IPS-NIHi11 (cell line): Measurements from ENCODE around the gene PKP2.
"Not testable (repeated sequence)": the region's sequence is repeated elsewhere in the genome, so short reads cannot be mapped to it uniquely, and the experiment has no call there.

ENCODE experiments used
- DNase-seq: peaks from one replicate; pipeline ENCODE4 v3.0.0; 2012; ENCODE audit warnings: mixed read lengths, low spot score

Gene PKP2

DNA sequence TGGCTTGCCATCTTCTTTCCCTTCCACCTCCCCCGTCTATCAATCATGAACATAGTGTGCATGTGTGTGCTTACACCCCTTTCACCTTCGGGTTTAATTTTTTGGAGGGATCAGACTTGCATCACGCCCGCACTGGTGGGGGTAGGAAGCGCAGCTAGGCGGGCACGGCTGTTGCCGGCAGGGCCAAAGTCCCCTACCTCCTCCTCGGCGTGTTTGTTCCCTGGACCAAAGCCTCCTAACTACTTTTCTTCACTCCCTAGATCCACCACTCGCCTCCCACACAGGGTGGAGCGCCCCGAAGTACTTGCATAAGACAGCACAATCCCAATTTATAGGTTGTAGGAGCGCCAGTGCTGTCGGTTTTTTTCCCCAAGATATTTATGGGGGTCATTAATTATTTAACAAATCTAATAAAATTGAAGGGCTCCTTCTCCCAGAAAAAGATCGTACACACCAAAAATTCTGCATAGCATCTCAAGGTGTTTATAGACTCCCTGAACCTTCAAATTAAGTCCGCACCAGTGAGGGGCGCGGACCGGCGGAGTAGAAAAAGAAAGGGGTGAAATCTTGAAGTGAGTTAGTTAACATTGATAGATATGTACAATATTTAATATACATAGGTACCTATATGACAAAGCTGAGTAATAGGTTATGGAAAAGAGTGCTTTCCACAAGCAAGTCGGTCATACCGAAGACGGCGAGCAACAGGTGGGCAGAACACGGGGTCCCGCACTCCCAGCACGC lies 717 bp downstream of the PKP2 start:
- DNase-seq, result peak; percentile 47

DNA sequence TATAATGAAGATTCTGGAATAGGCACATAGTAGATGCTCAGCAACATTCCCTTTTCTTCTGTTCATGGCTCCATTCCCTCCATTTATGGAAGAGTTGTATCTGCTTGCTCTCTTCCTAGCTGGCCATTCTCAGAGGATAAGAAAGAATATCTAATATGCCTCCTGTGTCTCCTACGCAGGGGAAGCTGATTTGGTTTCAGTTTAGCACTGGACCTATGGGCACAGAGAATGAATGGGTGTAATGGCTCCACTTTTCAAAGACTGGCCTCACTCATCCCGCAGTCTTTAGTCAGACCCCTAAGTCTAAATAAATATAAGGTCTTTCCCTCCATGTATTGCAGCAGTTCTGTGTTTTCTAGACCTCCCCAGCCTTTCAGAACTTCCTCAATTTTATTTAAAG lies 2.0 kb downstream of the PKP2 start:
- no peak for DNase-seq

DNA sequence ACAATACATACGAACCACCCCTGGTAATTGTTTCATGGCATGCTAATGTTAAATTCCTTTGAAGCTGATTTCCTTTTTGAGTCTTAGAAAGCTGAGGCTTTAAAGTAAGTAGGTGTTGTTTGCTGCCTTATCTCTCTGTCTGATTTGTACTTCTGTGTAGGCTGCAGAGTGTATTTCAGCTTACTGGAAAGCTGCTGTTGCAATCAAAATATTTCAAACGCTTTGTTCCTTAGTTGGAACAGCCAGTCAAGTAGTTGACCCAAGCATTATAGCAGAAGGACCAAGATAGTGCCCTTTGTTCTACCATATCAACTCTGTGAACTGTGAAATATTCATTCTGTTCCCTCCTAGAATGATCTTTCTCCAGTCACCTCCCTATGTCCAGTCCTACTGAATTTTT lies 3.1 kb downstream of the PKP2 start:
- no peak for DNase-seq

DNA sequence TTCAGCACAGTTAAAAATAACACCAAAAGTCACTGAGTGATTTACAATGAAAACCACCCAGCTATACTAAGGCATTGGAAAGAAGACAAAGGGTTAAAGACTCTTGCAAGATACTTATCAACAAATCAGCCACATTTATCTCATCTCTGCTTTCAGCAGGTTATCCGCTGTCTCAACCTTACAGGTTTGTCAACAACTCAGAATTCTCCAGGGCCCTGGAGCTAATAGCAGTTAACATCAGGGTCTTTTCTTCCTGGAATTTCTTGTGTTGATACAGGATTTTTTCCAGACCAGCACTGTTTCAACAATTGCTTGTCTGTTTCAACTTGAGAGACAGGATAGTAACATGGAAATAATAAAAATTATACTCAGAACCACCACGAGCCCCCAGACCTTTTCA lies 3.5 kb downstream of the PKP2 start:
- DNase-seq, result no peak

DNA sequence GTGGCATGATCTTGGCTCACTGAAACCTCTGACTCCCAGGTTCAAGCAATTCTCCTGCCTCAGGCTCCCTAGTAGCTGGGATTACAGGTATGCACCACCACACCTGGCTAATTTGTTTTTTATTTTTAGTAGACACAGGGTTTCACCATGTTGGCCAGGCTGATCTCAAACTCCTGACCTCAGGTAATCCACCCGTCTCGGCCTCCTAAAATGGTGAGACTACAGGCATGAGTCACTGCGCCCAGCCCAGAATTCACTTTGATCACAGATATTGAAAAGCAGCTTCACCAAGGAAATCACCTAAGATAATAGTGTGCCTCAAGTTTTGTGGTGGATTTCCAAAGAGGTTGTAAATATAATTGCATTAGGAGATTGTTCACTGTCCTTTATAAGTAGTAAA lies 4.2 kb downstream of the PKP2 start:
- DNase-seq, result not testable (repeated sequence)

DNA sequence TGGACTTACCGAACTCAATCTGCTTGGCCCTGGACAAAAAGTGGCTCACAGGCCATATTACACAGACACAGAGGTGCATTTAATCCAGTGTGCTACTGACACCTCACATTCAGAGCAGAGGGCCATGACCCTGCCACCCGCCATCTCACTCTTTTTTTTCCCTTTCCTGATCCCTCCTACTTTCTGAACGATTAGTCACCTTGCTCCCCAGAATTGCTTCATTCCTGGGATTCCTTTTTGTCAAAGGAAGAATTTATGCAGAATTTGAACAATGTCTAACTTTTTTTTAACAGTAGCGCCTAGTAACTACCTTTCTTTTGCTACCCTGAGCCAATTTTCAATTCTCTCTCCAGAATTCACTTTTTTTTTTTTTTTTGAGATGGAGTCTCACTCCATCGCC lies 4.6 kb downstream of the PKP2 start:
- peak; percentile 66 for DNase-seq

DNA sequence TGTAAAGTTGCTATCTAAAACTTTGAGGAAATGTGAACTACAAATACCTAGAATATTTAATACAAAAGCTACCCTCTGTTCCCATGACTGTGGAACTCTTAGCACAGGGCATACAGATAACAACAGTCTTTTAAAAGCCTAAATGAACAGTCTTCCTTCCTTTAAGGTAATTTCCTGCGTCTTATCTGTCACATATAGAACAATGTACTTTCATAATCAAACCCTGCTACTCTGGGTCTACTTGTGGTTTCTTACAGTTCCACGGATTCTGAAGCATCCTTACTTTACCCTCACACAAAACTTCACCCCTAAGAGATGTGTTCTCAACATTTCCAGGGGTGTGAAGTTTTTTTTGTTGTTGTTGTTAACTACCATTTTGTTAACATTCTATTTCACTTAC lies 5.1 kb downstream of the PKP2 start:
- no peak for DNase-seq

DNA sequence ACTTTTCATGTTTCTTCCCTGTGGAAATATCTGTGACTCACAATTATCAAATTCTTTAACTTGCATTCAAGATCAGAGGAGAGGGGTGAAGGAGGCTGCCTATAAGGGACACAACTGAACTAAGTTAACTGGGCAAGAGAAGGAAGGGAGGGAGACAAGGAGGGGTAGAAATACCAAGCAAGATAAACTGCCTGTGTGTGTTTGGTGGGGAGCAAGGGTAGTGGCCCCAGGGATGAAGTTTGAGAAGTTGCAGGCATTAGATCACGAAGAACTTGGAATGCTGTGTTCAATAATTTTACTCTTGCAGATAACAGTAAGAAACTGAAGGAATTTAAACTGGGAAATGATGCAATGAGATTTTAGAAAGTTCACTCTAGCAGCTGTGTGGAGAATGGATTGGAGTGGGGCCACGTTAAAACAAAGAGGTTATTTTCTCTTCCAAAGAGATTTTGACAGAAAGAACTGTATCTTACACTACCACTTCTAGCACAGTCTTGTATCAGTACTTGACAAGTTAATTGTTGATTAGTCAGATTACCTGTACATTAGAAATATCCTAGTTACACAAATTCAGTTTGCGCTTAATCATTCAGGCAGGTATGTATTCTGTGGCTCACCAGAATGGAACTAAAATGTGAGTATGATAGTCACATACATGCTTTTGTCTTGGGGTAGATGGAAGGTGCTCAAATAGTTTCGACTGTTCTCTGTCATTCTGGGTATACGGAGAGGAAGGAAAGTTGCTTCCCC lies 7.4 kb downstream of the PKP2 start:
- no peak for DNase-seq

DNA sequence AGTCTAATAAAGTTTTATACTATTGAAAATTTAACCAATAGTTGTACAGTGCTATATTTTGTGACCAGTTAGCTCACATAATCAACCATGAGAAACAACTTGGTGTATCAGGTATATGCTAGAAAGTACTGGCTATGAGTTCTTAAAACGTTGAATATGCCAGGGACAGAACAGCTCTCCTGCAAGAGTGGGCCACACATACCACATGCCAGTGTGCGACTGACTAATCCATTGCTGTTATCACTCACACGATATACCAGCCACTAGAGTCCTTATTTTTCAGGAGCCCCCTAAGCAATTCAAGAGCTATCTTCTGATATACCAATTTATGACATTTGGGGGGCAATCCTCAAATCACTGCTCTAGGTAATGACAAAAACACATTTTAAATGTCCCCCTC lies 9.5 kb downstream of the PKP2 start:
- no peak for DNase-seq

DNA sequence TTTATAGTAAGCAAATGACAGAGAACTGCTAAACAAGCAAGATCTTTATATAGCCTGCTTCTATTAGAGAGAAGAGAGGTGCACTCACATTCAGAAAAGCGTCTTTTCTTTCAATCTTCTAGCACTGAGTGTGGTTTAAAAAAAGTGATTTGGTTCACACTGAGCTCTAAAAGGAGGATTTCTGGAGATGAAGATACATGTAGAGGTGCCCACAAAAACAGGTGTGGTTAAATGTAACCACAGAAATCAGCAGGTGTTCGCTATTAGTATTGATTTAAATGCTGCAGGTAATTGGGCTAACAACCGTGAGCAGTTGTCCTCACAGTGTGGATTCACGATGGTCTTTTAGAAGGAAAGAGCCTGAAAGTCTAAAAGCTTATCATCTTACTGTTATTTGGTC lies 10.7 kb downstream of the PKP2 start:
- no peak for DNase-seq

DNA sequence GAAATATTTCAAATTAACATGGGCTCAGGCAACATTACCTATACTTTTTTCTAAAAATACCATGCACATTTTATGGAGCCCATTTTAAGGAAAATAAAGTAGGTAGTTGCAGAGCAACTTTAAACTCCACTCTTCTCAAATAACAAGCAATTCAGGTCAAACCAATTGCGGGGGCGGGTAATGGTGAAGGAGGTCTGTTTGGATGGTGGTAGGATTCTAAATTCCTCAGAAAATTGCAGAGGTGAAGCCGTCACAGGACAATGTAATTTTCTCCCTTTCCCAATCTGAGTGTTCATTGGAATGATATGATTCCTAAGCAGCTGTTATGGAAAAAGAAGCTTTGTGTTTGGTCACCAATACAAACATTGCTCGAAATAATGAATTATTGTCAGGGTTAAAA lies 11.6 kb downstream of the PKP2 start:
- DNase-seq, result no peak

DNA sequence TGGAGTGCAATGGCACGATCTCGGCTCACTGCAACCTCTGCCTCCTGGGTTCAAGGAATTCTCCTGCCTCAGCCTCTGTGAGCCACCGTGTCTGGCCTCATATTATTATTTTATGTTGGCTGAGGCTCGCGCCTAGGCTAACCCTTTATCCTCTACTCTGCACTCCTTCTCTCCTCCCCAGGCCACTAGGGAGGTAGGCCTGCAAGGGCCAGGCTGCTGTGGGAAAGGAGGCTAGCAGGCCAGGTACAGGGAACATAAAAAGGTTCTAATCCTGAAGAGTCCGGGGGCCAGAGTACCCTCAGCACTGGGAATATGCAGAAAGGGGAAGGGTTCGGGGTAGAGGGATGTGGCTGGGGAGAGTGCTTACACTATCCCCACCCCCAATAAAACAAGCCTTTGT lies 14.9 kb downstream of the PKP2 start:
- no peak for DNase-seq

DNA sequence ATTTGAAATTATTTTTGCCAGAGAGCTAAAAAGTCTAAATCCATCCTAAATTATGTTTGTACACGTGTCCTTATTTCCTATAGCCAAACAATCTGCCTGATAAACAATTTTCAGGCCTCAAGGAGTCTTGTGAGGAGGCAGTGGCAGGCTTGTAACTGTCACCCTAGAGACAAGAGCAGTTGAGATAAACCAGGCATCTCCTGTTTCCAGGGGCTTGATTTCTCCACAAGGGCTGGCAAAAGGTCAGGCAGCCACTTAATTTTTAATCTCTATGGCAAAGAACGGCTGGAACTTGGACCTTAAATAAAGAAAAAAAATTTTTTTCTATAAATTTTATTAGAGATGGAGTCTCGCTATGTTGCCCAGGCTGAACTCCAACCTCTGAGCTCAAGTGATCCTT lies 15.5 kb downstream of the PKP2 start:
- DNase-seq, result no peak

DNA sequence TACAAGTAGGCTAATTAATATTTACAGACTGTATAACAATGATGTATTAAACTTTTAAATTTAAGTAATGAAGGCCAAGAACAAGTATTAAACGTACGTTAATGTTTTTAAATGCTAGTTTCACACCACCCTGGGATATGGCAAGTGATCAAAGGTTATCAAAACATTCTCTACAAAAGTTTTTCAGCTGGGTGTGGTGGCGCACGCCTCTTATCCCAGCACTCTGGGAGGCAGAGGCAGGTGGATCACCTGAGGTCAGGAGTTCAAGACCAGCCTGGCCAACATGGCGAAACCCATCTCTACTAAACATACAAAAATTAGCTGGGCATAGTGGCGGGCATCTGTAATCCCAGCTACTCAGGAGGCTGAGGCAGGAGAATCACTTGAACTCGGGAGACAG lies 17.5 kb downstream of the PKP2 start:
- not testable (repeated sequence) for DNase-seq

DNA sequence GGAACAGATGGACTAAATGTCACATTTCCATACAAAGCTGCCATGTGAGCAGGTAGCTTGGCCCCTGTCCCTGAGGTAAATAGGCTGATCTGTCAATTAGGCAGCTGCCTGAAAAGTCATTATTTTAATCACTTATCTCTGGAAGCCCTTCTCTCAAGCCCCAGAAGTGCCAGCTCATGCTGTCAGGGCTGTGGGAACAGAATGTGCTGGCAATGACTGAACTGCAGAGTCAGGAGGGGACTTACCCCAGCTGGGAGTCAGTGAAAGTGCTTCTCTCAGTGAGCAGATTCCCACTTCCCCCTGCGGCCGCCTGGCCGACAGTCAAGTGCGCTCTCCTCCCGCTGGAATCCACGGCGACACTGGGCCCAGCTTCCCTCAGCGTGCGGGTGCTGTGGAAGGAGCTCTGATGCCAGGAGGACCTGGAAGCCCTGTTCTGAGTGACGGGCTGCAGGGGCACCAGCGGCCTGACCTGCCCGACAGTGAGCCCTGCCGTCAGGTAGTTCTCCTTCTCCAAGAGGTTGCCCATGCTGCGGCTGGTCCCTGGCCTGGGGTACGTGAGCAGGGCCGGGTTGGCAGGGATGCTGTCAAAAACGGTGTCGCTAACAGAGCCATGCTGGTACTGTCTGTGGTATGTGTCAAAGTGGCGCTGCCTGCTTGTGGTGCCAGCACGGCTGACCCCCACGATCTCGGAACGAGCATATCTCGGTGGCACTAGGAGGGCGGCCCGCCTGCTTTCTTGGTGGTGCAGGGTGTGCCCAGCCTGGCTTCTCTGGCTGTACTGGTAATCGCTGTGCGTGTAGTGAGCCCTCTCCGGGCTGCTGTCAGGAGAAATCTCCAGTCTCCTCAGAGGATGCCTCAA lies 18.7 kb downstream of the PKP2 start:
- DNase-seq, result no peak

DNA sequence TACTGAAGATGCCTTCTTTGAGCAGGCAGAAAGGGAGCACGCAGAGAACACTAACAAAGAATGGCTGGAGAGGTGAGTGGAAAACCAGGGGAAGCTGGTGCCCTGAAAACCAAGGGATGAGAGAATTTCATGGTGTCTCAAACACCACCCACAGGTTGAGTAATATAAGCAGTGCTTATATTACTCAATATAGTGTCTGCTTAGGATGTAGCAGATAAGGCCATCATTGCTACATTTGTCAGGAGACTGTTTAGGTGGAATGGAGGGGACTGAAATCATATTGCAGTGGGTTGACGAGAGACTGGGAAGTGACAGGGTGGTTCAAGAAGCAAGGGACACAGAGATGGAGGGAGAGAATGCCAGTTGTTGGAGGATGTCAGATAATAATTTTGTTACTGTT lies 20.6 kb downstream of the PKP2 start:
- no peak for DNase-seq

DNA sequence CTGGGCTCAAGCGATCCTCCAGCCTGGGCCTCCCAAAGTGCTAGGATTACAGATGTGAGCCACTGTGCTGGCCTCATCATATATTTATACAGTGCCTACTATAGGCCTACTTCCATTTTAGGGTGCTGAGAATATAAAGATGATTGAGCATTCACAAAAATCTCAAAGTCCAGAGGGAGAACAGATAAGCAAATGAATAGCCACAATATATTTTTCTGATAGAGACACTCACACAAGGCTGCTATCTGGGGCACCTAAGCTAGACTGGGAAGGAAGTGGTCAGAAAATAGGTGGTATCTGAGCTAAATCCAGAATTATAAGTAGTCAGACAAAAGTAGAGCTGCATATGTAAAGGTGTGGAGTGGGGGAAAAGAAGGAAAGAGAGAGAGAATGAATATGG lies 21.6 kb downstream of the PKP2 start:
- no peak for DNase-seq

DNA sequence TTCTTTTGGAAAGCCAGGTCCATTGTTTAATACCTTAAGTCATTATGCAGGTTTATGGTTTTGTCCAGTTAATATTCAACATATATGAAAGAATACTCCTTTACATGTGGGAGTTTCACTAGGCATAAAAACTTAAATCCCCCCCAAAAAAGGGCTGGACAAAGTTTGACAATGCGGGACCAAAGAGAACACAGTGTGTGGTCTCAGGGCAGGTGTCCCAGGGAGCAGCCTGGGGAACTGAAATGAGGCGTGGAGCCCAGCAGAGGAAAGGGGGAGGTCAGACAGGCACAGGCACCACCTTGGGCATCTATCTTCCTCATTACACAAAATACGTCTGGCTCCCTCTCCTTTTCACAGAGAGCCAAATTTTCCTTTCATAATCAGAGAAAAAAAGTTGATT lies 22.5 kb downstream of the PKP2 start:
- no peak for DNase-seq

DNA sequence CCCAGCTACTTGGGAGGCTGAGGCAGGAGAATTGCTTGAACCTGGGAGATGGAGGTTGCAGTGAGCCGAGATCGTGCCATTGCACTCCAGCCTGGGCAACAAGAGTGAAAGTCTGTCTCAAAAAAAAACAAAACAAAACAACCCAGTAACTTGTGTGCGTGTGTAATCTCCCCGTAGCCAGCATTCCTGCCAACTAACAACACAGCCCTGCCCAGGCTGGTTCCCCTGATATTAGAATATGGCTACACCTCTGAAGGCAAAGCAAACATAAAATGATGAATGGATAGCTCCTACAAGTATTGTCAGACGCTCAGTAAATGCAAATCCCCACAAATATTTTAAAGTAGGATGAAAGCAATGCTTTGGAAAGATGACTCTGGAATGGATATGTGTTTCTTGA lies 24.2 kb downstream of the PKP2 start:
- not testable (repeated sequence) for DNase-seq

DNA sequence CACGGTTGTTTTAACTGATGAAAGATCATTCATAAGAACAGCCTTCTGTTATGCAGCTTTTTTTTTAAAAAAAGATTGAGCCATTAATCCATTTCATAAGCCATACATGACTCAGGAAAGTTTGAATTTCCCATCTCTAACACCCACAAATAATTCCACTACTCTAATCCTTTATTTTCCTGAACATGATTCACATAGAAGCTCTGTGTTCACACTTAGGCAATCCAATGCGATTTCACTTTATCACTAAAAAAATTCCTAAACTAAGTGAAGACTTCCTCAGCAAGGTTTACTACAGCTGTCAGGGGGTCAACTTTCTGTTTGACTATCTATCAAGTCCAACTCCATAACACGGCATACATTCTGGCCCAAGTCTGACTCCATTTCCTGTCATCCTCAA lies 25.9 kb downstream of the PKP2 start:
- DNase-seq, result no peak

DNA sequence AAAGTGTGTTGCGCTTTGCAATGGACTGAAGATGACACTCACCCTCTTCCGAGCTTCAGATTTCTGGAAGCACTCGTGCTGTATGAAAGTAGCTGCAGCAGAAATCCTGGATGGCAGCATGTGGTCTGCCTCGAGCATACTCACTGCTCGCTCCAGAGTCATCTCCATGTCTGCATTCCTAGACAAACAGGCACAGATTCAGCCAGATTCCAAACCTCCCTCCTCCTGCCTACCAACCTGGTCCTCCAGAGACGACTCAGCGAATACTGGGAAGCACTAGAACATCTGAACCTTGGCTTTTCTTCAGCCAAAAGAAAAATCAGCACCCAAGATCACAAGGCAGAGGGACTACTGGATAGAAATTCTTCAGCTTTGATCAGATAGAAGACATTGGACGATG lies 27.7 kb downstream of the PKP2 start:
- DNase-seq, result no peak

DNA sequence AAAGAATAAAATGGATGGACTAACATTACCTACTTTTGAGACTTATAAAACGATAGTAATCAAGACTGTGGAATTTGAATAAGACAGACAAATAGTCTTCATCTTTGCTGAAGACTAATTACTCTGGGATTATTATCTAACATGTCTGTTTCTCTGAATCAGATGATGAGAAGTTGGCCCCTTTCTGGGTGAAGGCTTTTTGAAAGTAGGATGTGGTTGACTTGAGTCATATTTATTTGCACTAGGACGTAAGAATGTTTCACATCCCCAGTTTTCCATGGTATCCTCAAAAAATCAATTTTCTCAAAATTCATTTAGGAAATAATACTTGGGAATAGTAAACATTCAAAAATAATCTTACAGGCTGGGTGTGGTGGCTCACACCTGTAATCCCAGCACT lies 31.8 kb downstream of the PKP2 start:
- no peak for DNase-seq

DNA sequence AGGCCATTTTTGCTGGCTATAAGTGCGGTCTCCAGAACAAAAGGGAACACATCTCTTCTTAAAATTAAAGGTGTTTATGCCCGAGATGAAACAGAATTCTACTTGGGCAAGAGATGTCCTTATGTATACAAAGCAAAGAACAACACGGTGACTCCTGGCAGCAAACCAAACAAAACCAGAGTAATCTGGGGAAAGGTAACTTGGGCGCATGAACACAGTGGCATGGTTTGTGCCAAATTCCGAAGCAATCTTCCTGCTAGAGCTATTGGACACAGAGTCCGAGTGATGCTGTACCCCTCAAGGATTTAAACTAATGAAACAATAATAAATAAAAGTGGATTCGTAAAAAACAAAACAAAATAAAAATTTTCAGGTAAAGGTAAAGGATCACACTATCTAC lies 33.4 kb downstream of the PKP2 start:
- no peak for DNase-seq
